NCI-H748 (cell line): ENCODE data around the gene ARFGAP1.
"Not testable (repeated sequence)": the region's sequence is repeated elsewhere in the genome, so short reads cannot be mapped to it uniquely, and the experiment has no call there.

Experiments used
- DNase-seq: peaks from one replicate; lab custom pipeline; 2025; ENCODE audit not compliant: unreplicated experiment; lab: John Stamatoyannopoulos, UW

Gene ARFGAP1

DNA sequence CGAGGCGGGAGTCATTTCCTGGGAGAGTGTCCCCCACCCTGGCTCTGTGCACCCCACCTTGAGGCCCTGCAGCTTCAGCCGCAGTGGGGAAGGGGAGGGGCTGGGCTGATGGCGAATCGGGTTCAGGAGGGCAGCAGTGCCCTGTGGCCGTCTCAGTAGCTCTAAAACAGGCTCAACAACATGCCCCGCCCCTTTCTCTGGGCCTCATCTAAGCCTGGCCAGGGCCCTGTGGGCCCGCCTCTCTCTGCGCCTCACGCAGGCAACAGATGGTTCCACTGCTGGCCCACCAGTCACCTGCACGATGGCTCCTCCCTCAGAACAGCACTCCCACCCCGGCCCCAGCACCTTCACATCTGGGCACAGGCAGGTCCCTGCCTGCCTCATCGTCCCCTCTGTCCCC, 58.3 kb downstream of the ARFGAP1 start:
- DNase-seq, result no peak

- no peak for DNase-seq
These were observed 59.3 kb downstream of the ARFGAP1 start for GRCh38 chr20:63331741-63332400.

DNA sequence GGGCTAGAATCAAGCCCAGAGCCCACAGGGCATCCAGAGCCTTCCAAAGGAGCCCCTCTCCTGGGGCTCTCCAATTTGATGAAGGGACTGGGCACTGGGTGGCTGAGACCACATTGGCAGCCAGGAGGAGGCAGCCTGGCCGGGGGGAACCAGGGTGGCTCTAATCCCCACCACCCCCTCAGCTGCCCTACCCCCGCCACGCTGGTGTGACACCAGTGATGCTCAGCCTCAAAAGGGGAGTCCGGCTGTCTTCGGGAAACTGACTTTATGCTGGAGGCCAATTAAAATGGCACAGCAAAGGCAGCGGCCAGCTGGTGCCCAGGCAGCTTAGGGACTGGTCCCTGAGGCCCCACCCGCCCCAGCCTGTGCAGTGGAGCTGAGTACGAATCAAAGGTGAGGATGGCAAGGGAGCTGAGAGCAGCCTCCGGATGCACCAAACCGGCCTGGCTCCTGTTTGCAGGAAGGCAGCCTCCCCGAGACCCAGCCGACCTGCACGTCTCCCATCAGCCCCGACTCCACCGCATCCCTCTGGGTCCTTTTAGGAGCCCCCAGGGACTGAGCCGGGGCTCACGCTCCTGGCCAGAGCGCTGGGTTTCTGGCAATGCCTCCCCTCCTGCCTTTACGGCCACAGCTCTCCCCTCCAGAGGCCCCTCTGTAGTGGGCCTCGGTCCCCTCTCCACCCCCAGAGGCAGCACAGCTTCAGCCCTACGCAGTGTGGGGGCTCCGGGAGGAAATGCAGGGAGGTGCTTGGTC, 60.1 kb downstream of the ARFGAP1 start:
- DNase-seq, result no peak

GRCh38 chr20:63333241-63333836, 60.7 kb downstream of the ARFGAP1 start:
- no peak for DNase-seq

DNA sequence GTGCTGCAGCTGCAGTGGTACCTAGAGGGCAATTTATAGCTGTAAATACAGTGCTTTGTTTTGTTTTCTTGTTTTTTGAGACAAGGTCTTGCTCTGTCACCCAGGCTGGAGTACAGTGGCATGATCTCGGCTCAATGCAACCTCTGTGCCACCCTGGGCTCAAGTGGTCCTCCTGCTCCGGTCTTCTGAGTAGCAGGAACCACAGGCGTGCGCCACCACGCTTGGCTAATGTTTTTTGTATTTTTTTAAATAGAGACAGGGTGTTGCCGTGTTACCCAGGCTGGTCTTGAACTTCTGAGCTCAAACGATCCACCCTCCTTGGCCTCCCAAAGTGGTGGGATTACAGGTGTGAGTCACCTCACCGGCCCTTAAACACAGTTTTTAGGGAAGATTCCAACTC, 61.7 kb downstream of the ARFGAP1 start:
- DNase-seq, result no peak

DNA sequence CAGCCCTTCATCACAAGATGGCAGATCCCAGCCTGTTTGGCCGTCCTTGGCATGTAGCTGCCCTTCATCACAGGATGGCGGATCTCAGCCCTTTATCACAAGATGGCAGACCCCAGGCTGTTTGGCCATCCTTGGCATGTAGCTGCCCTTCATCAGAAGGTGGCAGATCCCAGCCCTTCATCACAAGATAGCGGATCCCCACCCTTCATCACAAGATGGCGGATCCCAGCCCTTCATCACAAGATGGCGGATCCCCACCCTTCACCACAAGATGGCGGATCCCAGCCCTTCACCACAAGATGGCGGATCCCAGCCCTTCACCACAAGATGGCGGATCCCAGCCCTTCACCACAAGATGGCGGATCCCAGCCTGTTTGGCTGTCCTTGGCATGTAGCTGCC, 62.4 kb downstream of the ARFGAP1 start:
- not testable (repeated sequence) for DNase-seq

- DNase-seq, result no peak
These were observed 63.1 kb downstream of the ARFGAP1 start for GRCh38 chr20:63335711-63336110.

DNA sequence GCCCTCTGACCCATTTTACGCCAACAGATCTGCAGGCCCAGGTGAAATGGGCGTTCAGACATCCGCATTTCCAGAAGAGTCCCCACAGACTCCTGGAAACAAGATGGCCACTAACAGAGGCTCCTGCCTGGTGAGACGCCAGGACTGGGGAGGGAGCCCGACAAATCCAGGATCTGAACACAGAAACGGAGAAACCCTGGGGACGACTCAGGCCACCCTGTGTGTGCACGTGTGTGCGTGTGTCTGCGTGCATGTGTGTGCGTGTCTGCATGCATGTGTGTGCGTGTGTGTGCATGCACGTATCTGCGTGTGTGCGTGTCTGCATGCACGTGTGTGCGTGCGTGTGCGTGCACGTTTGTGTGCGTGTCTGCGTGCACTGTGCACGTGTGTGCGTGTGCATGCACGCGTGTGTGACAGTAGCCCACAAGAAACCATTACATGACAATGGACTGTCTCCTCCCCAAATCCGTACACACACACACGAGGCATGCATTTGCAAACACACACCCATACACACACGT, 63.7 kb downstream of the ARFGAP1 start:
- DNase-seq, result no peak

- DNase-seq, result no peak
These were observed 65.3 kb downstream of the ARFGAP1 start for GRCh38 chr20:63337786-63338420.
